Prostate gland (tissue), 2 donors: ENCODE results near the gene UBAC1.

Source experiments
- POLR2A ChIP-seq: fragments of 450-650 bp; IDR thresholded peaks from one replicate; pipeline ENCODE4 v1.6.1; 2016; ENCODE audit warnings: antibody characterized with exemption, mild to moderate bottlenecking
- POLR2AphosphoS5 ChIP-seq: sonication (generic); formaldehyde crosslinking; IDR thresholded peaks from one replicate; pipeline ENCODE4 v1.6.1; 2017; ENCODE audit warnings: antibody characterized with exemption
- TF ChIP-seq, protein P1 (sequence below), 4 experiments: fragments of 200-600 bp in 2 of 4; fragments of 450-650 bp in 2 of 4; sonication (generic) in 2 of 4; IDR thresholded peaks; 1 replicate in 3 of 4; 2 replicates in 1 of 4; pipeline ENCODE4 v1.5.1; 2016 to 2019; ENCODE audit warnings: antibody characterized with exemption in 4 of 4, mild to moderate bottlenecking in 2 of 4, moderate library complexity in 2 of 4

DNA sequence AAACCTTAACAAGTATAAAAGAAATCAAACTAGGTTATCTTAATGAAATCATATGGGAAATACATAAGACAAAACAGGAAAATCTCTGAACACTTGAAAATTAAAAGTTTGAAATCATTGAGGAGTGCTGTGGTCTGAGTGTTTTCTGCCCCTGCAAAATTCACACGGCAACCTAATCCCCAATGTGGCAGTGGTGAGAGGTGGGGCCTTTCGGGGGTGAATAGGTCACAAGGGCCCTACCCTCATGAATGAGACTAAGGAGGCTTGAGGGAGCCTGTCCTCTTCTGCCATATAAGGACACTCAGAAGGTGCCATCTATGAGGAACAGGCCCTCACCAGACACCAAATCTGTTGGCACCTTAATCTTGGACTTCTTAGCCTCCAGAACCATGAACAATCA, 64.5 kb downstream of the UBAC1 start:
- TF ChIP-seq POLR2A (no peak), POLR2AphosphoS5 (no peak)
- TF ChIP-seq, protein P1, sequence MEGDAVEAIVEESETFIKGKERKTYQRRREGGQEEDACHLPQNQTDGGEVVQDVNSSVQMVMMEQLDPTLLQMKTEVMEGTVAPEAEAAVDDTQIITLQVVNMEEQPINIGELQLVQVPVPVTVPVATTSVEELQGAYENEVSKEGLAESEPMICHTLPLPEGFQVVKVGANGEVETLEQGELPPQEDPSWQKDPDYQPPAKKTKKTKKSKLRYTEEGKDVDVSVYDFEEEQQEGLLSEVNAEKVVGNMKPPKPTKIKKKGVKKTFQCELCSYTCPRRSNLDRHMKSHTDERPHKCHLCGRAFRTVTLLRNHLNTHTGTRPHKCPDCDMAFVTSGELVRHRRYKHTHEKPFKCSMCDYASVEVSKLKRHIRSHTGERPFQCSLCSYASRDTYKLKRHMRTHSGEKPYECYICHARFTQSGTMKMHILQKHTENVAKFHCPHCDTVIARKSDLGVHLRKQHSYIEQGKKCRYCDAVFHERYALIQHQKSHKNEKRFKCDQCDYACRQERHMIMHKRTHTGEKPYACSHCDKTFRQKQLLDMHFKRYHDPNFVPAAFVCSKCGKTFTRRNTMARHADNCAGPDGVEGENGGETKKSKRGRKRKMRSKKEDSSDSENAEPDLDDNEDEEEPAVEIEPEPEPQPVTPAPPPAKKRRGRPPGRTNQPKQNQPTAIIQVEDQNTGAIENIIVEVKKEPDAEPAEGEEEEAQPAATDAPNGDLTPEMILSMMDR (IDR thresholded peaks at IDR 0.05) = no peak
